ENCODE results near the gene NTRK3.

NTRK3 gene

GRCh38 chr15:87930457-87930856 lies 326.1 kb downstream of the NTRK3 start:
- no peak for DNase-seq
- intact Hi-C loops (cut with DNase I) = no loop called here

GRCh38 chr15:87929841-87930240 lies 326.7 kb downstream of the NTRK3 start:
- no peak for DNase-seq
- intact Hi-C loops (cut with DNase I) = no loop called here

GRCh38 chr15:87924433-87924832 lies 332.1 kb downstream of the NTRK3 start:
- intact Hi-C loops (cut with DNase I) = no loop called here
- no peak for DNase-seq

- no peak for DNase-seq
- intact Hi-C loops (cut with DNase I) = no loop called here
Measured at GRCh38 chr15:87919064-87919463, 337.5 kb downstream of the NTRK3 start.

- intact Hi-C loops (cut with DNase I) = no loop called here
- no peak for DNase-seq
Measured at GRCh38 chr15:87917480-87917879, 339.1 kb downstream of the NTRK3 start.

GRCh38 chr15:87916208-87916607 lies 340.3 kb downstream of the NTRK3 start:
- no peak for DNase-seq
- intact Hi-C loops (cut with DNase I) = no loop called here

GRCh38 chr15:87910301-87910700 lies 346.2 kb downstream of the NTRK3 start:
- intact Hi-C loops (cut with DNase I) = no loop called here
- no peak for DNase-seq

GRCh38 chr15:87907676-87908446 lies 348.7 kb downstream of the NTRK3 start:
- DNase-seq = peak in 1 of 10 donors; percentile 54

GRCh38 chr15:87906444-87906843 lies 350.1 kb downstream of the NTRK3 start:
- DNase-seq = no peak
- intact Hi-C loops (cut with DNase I) = no loop called here

More at GRCh38 chr15:87907676-87908446, 348.7 kb downstream of the NTRK3 start:
- intact Hi-C loops (cut with DNase I) = no loop called here

GRCh38 chr15:87902772-87903426 lies 353.6 kb downstream of the NTRK3 start:
- peak in 4 of 10 donors; percentile 17 to 82 (median 54) for DNase-seq
- intact Hi-C loops (cut with DNase I) = no loop called here

GRCh38 chr15:87901926-87902690 lies 354.4 kb downstream of the NTRK3 start:
- no peak for DNase-seq
- intact Hi-C loops (cut with DNase I) = no loop called here

GRCh38 chr15:87901008-87901407 lies 355.5 kb downstream of the NTRK3 start:
- intact Hi-C loops (cut with DNase I) = no loop called here

GRCh38 chr15:87896936-87897335 lies 359.6 kb downstream of the NTRK3 start:
- DNase-seq = no peak
- intact Hi-C loops (cut with DNase I) = no loop called here

More at GRCh38 chr15:87901008-87901407, 355.5 kb downstream of the NTRK3 start:
- DNase-seq = no peak

- intact Hi-C loops (cut with DNase I) = no loop called here
- DNase-seq = no peak
Measured at GRCh38 chr15:87887177-87887576, 369.4 kb downstream of the NTRK3 start.

- intact Hi-C loops (cut with DNase I) = no loop called here
- DNase-seq = no peak
Measured at GRCh38 chr15:87881026-87881425, 375.5 kb downstream of the NTRK3 start.

GRCh38 chr15:87877822-87878542 lies 378.6 kb downstream of the NTRK3 start:
- no peak for DNase-seq
- intact Hi-C loops (cut with DNase I) = no loop called here

- intact Hi-C loops (cut with DNase I) = no loop called here
- DNase-seq = no peak
Measured at GRCh38 chr15:87877114-87877810, 379.3 kb downstream of the NTRK3 start.

- peak; percentile 17 to 85 (median 34) for DNase-seq
- intact Hi-C loops (cut with DNase I) = no loop called here
Measured at GRCh38 chr15:87874896-87875711, 381.4 kb downstream of the NTRK3 start.

GRCh38 chr15:87873516-87873915 lies 383.0 kb downstream of the NTRK3 start:
- intact Hi-C loops (cut with DNase I) = no loop called here
- no peak for DNase-seq

Measured in posterior cingulate gyrus (tissue), 11 donors.